ENCODE results near the gene RUFY1. TPM values are rescaled to one million over a fixed set of nuclear protein-coding genes. Genes with fewer than 3 reads are reported as not detected.

Gene RUFY1
- total and polyA plus RNA-seq, 2 of the 13 experiments (the other 11 are each of a cell fraction or from before 2014, with no cell fraction given) = 19.9 to 31.9 TPM

GRCh38 chr5:179623906-179624741, 73.8 kb downstream of the RUFY1 start (continued):
- TF ChIP-seq ZNF441 (CRISPR knock-in tag; IDR thresholded peaks at IDR 0.05; ENCODE audit: borderline replicate concordance) (no peak; the same call in 1 of the 2 replicates), AGO2 (optimal IDR thresholded peaks at IDR 0.05; ENCODE audit: low read depth, low read length) (peak; percentile 95), EP300 (IDR thresholded peaks at IDR 0.05; ENCODE audit: low read depth in 2 of 2, low read length in 2 of 2) (no peak), EP300 (CRISPR knock-in tag; IDR thresholded peaks at IDR 0.05; ENCODE audit: borderline replicate concordance) (no peak), GPN1 (CRISPR knock-in tag; IDR thresholded peaks at IDR 0.05; ENCODE audit: borderline replicate concordance) (no peak), HOXA7 (CRISPR knock-in tag; IDR thresholded peaks at IDR 0.05) (no peak), CHCHD3 (CRISPR knock-in tag; IDR thresholded peaks at IDR 0.05) (peak; percentile 18; the same call in 1 of the 2 replicates), HMGXB3 (CRISPR knock-in tag; IDR thresholded peaks at IDR 0.05; ENCODE audit: borderline replicate concordance) (peak; percentile 5; the same call in 1 of the 2 replicates), ZNF839 (CRISPR knock-in tag; IDR thresholded peaks at IDR 0.05; ENCODE audit: borderline replicate concordance) (peak; percentile 97), SRSF1 (optimal IDR thresholded peaks at IDR 0.05; ENCODE audit: low read depth, low read length) (peak; percentile 74), ZNF274 (CRISPR knock-in tag; IDR thresholded peaks at IDR 0.05) (peak; percentile 72), ZNF34 (CRISPR knock-in tag; IDR thresholded peaks at IDR 0.05; ENCODE audit: borderline replicate concordance) (0 out of 2 replicates have a peak, but pooled peaks have one; percentile 37)
- TF ChIP-seq, protein P1, sequence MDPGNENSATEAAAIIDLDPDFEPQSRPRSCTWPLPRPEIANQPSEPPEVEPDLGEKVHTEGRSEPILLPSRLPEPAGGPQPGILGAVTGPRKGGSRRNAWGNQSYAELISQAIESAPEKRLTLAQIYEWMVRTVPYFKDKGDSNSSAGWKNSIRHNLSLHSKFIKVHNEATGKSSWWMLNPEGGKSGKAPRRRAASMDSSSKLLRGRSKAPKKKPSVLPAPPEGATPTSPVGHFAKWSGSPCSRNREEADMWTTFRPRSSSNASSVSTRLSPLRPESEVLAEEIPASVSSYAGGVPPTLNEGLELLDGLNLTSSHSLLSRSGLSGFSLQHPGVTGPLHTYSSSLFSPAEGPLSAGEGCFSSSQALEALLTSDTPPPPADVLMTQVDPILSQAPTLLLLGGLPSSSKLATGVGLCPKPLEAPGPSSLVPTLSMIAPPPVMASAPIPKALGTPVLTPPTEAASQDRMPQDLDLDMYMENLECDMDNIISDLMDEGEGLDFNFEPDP (CRISPR knock-in tag; conservative IDR thresholded peaks at IDR 0.05) = peak; percentile 94; the same call in 1 of the 2 replicates
- TF ChIP-seq, protein P2, sequence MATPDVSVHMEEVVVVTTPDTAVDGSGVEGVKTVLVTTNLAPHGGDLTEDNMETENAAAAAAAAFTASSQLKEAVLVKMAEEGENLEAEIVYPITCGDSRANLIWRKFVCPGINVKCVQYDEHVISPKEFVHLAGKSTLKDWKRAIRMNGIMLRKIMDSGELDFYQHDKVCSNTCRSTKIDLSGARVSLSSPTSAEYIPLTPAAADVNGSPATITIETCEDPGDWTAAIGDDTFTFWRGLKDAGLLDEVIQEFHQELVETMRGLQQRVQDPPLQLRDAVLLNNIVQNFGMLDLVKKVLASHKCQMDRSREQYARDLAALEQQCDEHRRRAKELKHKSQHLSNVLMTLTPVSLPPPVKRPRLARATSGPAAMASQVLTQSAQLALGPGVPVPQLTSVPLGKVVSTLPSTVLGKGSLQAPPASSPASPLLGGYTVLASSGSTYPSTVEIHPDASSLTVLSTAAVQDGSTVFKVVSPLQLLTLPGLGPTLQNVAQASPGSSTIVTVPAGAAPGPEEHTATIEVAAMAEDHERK (CRISPR knock-in tag; IDR thresholded peaks at IDR 0.05; ENCODE audit: low read depth) = no peak
- TF ChIP-seq, protein P3, sequence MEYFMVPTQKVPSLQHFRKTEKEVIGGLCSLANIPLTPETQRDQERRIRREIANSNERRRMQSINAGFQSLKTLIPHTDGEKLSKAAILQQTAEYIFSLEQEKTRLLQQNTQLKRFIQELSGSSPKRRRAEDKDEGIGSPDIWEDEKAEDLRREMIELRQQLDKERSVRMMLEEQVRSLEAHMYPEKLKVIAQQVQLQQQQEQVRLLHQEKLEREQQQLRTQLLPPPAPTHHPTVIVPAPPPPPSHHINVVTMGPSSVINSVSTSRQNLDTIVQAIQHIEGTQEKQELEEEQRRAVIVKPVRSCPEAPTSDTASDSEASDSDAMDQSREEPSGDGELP (IDR thresholded peaks at IDR 0.05; ENCODE audit: borderline replicate concordance, low read depth) = no peak
- TF ChIP-seq, protein P4, sequence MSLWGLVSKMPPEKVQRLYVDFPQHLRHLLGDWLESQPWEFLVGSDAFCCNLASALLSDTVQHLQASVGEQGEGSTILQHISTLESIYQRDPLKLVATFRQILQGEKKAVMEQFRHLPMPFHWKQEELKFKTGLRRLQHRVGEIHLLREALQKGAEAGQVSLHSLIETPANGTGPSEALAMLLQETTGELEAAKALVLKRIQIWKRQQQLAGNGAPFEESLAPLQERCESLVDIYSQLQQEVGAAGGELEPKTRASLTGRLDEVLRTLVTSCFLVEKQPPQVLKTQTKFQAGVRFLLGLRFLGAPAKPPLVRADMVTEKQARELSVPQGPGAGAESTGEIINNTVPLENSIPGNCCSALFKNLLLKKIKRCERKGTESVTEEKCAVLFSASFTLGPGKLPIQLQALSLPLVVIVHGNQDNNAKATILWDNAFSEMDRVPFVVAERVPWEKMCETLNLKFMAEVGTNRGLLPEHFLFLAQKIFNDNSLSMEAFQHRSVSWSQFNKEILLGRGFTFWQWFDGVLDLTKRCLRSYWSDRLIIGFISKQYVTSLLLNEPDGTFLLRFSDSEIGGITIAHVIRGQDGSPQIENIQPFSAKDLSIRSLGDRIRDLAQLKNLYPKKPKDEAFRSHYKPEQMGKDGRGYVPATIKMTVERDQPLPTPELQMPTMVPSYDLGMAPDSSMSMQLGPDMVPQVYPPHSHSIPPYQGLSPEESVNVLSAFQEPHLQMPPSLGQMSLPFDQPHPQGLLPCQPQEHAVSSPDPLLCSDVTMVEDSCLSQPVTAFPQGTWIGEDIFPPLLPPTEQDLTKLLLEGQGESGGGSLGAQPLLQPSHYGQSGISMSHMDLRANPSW (CRISPR knock-in tag; IDR thresholded peaks at IDR 0.05; ENCODE audit: borderline replicate concordance) = no peak
